ENCODE results near the gene AUNIP. TPM values are rescaled to one million over a fixed set of nuclear protein-coding genes. Genes with fewer than 3 reads are reported as not detected.

AUNIP gene
- total RNA-seq = 10 to 100 TPM in 1 of 2 experiments, 1 to 10 TPM in 1; 8.8 to 10.3 TPM

DNA sequence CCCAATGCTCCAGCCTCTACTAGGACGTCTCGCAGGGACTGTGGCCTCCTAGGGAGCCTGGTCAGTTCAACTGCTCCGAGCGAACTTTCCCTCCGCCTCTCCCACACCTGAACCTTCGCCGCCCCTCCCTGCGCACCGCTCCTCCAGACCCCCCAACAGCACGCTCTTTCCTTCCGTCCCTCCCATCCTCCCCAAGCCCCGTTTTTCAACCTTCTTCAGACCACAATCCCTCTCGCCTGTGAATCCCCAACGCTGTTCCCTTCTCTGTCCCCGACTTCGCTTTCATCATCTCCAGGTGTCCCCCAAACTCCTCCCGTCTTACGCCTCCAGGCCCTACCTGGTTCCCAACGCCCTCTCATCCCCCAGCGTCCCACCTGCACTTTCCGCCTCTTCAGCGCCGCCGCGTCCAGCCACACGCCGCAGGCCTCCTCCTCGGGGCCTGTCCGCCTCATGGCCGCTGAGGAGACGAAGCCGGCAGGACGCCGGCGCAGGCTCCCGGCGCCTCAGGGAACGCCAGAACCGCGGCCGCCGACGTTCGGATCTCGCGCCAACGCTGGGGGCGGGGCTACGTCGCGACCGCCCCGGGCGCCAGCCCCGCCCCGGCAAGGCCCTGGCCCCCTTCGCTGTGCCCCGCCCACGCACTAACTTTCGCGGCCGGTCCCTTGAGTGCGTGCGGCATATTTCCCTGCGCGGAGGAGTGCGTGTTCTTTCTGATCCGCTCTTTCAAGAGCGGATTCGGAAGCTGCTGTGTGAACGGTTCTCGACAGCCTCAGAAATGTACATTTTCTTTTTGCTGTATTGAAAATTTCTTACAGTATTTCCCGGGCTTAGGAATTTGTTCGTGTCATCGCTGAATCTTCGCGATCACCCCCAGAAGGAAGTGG lies at the start of gene AUNIP:
Gene AUNIP (minus strand): TSS at position 552 of the 884 bp plus-strand sequence. CDS start 100 bp downstream, at position 452.
- ATAC-seq = peak; percentile 98
- Mint-ChIP-seq H3K27ac (peak within 1 kb of the TSS; percentile 87), H3K4me3 (peak within 1 kb of the TSS; percentile 98), H3K27me3 (no peaks in the 10 kb centered on the region), H3K4me1 (ENCODE audit: low read depth) (peaks cover 19% of the 10 kb centered on the region), H3K9me3 (no peaks in the 10 kb centered on the region), H3K36me3 (ENCODE audit: low read depth) (peaks cover 12% of the 10 kb centered on the region)
- intact Hi-C loops (cut with micrococcal nuclease) = no loop called here
- DNase-seq = peak; percentile 95
- ChIA-PET POLR2A (interaction anchor here (0.9 to 1.0 kb wide), 4 partner anchors 14 to 47 kb away, joined by 3 to 4 read pairs (median 3); partner anchors contain the start of gene STMN1), CTCF (interaction anchor here (0.7 to 1.0 kb wide), 2 partner anchors 36 to 141 kb away, joined by 3 to 4 read pairs; no protein-coding TSS in a partner anchor)
- TF ChIP-seq CTCF (IDR thresholded peaks at IDR 0.05) = no peak

GRCh38 chr1:25909040-25909439 lies 49.8 kb upstream of the AUNIP start:
- POLR2A ChIA-PET = interaction anchor here (1.9 to 15.7 kb wide), 2 partner anchors 10 to 89 kb away, joined by 5 to 160 read pairs; partner anchors contain the start of gene PAFAH2
- H3K36me3 Mint-ChIP-seq (ENCODE audit: low read depth) = peaks cover 13% of the 10 kb centered on the region
- CTCF ChIA-PET = interaction anchor here (0.7 to 6.9 kb wide), 3 partner anchors 14 to 89 kb away, joined by 3 to 67 read pairs (median 4); partner anchors contain the start of gene PAFAH2

DNA sequence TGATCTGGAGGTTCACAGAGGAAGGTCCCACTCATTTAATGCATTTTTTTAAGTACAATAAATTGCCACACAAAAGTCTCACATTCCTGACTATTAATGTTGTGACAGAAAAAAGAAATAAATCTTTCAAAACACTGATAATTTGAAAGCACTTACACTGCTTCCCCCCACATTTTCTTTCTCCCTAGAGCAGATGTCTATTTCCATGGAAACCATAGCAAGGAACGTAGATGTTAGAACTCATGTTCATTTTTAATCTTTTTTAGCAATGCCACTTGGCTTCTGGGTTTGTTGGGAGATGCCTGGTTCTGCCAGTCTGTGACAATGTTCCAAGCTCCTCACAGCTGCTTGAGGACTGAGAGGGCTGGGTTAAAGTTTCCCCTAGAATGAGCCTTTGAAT lies 48.9 kb upstream of the AUNIP start:
- ATAC-seq (no peak), DNase-seq (no peak)
- ChIA-PET CTCF (interaction anchor here (1.3 to 6.9 kb wide), 2 partner anchors 13 to 89 kb away, joined by 4 to 67 read pairs; partner anchors contain the start of gene PAFAH2), POLR2A (interaction anchor here (1.9 to 15.7 kb wide), 3 partner anchors 9 to 90 kb away, joined by 5 to 160 read pairs (median 10); partner anchors contain the start of gene PAFAH2)
- Mint-ChIP-seq H3K36me3 (ENCODE audit: low read depth) (peaks cover 20% of the 10 kb centered on the region), H3K4me3 (no peak overlapping the region), H3K9me3 (no peaks in the 10 kb centered on the region), H3K27me3 (no peaks in the 10 kb centered on the region), H3K27ac (no peak overlapping the region), H3K4me1 (ENCODE audit: low read depth) (peaks cover 15% of the 10 kb centered on the region)
- TF ChIP-seq CTCF (IDR thresholded peaks at IDR 0.05) = no peak
- intact Hi-C loops (cut with micrococcal nuclease) = no loop called here

More at GRCh38 chr1:25909040-25909439, 49.8 kb upstream of the AUNIP start:
- DNase-seq (no peak), ATAC-seq (no peak)
- no peak overlapping the region for H3K4me3 Mint-ChIP-seq
- H3K27me3 Mint-ChIP-seq = no peaks in the 10 kb centered on the region
- H3K9me3 Mint-ChIP-seq = no peaks in the 10 kb centered on the region
- intact Hi-C loops (cut with micrococcal nuclease) = no loop called here
- peaks cover 8% of the 10 kb centered on the region for H3K4me1 Mint-ChIP-seq (ENCODE audit: low read depth)
- H3K27ac Mint-ChIP-seq = no peak overlapping the region
- no peak for TF ChIP-seq CTCF (IDR thresholded peaks at IDR 0.05)

GRCh38 chr1:25907601-25908000 lies 48.3 kb upstream of the AUNIP start:
- H3K4me3 Mint-ChIP-seq = no peak overlapping the region
- H3K27ac Mint-ChIP-seq = no peak overlapping the region
- no peak for TF ChIP-seq CTCF (IDR thresholded peaks at IDR 0.05)
- H3K36me3 Mint-ChIP-seq (ENCODE audit: low read depth) = peaks cover 24% of the 10 kb centered on the region
- ChIA-PET CTCF (interaction anchor here (6.9 kb wide), 1 partner anchor 12 kb away, joined by 67 read pairs; no protein-coding TSS in a partner anchor), POLR2A (interaction anchor here (1.0 to 15.7 kb wide), 6 partner anchors 9 to 90 kb away, joined by 3 to 160 read pairs (median 20); partner anchors contain the start of gene PAFAH2)
- no peak for DNase-seq
- intact Hi-C loops (cut with micrococcal nuclease) = no loop called here
- no peaks in the 10 kb centered on the region for H3K27me3 Mint-ChIP-seq
- no peak for ATAC-seq
- no peaks in the 10 kb centered on the region for H3K9me3 Mint-ChIP-seq
- peaks cover 19% of the 10 kb centered on the region for H3K4me1 Mint-ChIP-seq (ENCODE audit: low read depth)
